Measurements from ENCODE around the gene NEAT1. TPM values are rescaled to one million over a fixed set of nuclear protein-coding genes. Genes with fewer than 3 reads are reported as not detected.

NEAT1 gene
- total and polyA plus RNA-seq, 2 experiments from 2014 or later, result 5.3 to 7.2 TPM

DNA sequence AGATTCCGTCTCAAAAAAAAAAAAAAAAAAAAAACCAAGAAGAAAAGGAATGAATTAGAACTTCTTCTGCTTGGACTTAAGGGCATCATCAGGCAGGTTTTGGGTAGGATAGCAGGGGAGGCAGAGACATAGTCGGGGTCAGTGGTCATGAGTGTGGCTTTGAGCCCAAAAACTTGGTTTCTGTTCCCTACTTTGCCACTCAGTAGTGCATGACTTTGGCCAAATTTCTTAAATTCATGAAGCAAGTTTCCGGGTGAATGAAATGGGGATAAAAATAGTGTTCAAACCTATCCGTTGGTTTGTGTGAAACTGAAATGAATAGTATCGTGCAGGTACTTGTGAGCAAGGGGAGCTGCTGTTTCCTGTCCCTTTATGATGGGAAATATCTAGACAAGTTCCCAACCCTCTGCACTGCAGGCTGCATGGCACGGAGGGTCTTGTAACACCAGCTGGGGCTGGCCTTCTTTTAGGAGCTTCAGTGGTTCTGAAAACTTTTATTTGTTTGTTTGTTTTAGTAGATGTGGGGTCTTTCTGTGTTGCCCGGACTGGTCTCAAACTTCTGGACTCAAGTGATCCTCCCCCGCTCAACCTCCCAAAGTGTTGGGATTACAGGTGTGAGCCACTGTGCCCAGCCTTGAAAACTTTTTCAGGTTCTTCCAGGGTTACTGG lies 18.4 kb downstream of the NEAT1 start:
- no peak overlapping the region for H3K27ac Mint-ChIP-seq
- H4K20me1 ChIP-seq (replicated peaks; ENCODE audit: insufficient read depth), result no peaks in the 10 kb centered on the region; the same call in 1 of the 2 replicates

More for the DNA sequence above, 18.4 kb downstream of the NEAT1 start:
- H3K4me3 Mint-ChIP-seq, result no peak overlapping the region
- no peak overlapping the region for H3K4me3 ChIP-seq
- H3K4me2 ChIP-seq, result no peak overlapping the region
- TF ChIP-seq NANOG (IDR thresholded peaks at IDR 0.05; ENCODE audit: borderline replicate concordance) (no peak), ZNF462 (CRISPR knock-in tag; IDR thresholded peaks at IDR 0.05) (no peak), ZNF114 (CRISPR knock-in tag; IDR thresholded peaks at IDR 0.05) (no peak), EZH2 (IDR thresholded peaks at IDR 0.05; ENCODE audit: low read depth, unreplicated experiment) (no peak), ZNF331 (CRISPR knock-in tag; IDR thresholded peaks at IDR 0.05; ENCODE audit: low read depth) (no peak), POLR2AphosphoS5 (IDR thresholded peaks at IDR 0.05; ENCODE audit: low read depth) (no peak)
- H3K27ac ChIP-seq (ENCODE audit: low read depth), result no peak overlapping the region
- H3K36me3 Mint-ChIP-seq (ENCODE audit: low read depth), result no peaks in the 10 kb centered on the region
- no peak for ATAC-seq
- no peaks in the 10 kb centered on the region for H3K36me3 ChIP-seq (ENCODE audit: insufficient read depth)
- no peaks in the 10 kb centered on the region for H3K79me2 ChIP-seq (replicated peaks; ENCODE audit: insufficient read depth)
- H3K27me3 ChIP-seq (ENCODE audit: insufficient read depth), result no peaks in the 10 kb centered on the region
- DNase-seq (ENCODE audit: low spot score), result no peak
- peaks cover 2% of the 10 kb centered on the region; the same call in 2 of the 3 replicates for H3K4me1 Mint-ChIP-seq
- peaks cover 12% of the 10 kb centered on the region for H3K27me3 Mint-ChIP-seq (ENCODE audit: insufficient read depth, low read depth, poor library complexity)
- 0 out of 2 replicates have a peak, but pooled peaks cover 3% of the 10 kb centered on the region for H3F3A ChIP-seq (replicated peaks; ENCODE audit: low read depth)
- H3K9me2 ChIP-seq (ENCODE audit: insufficient read depth), result no peaks in the 10 kb centered on the region
- H2AFZ ChIP-seq, result no peak overlapping the region
- H3K4me1 ChIP-seq (ENCODE audit: insufficient read depth), result no peaks in the 10 kb centered on the region
- H3K9me3 Mint-ChIP-seq, result no peaks in the 10 kb centered on the region

Measured in GM23338 (cell line).